Upper lobe of left lung (tissue), 4 donors: ENCODE results near the gene PLA2G4B.

Experiments used
- CTCF ChIP-seq, 6 experiments: fragments of 450-650 bp in 4 of 6; fragments of 200-600 bp in 2 of 6; sonication (generic) in 2 of 6; IDR thresholded peaks; one replicate each; pipeline ENCODE4 v1.5.1; 2016 to 2019; ENCODE audit warnings: antibody characterized with exemption in 6 of 6
- EP300 ChIP-seq, 4 donors: sonication (generic); formaldehyde crosslinking; IDR thresholded peaks; one replicate each; pipeline ENCODE4 v1.5.1; 2017; ENCODE audit warnings: antibody characterized with exemption in 4 of 4, control low read depth in 2 of 4
- POLR2A ChIP-seq, 4 donors: fragments of 450-650 bp; IDR thresholded peaks; one replicate each; pipeline ENCODE4 v1.5.1; 2016 to 2017; ENCODE audit warnings: antibody characterized with exemption in 4 of 4, mild to moderate bottlenecking in 2 of 4

- TF ChIP-seq POLR2A (IDR thresholded peaks at IDR 0.05), result no peak
- TF ChIP-seq CTCF (IDR thresholded peaks at IDR 0.05), result no peak
- TF ChIP-seq EP300 (IDR thresholded peaks at IDR 0.05), result no peak
Observed at GRCh38 chr15:41794081-41794480, 44.6 kb upstream of the PLA2G4B start.
